Activated effector memory CD4-positive, alpha-beta T cell treated with Interleukin-2 at 50 U/mL for 16 hours (primary cell): Measurements from ENCODE around the gene MED10.
"Not testable (repeated sequence)": the region's sequence is repeated elsewhere in the genome, so short reads cannot be mapped to it uniquely, and the experiment has no call there.

Experiments
- DNase-seq: peaks from one replicate; pipeline ENCODE4 v3.0.0-alpha.2; 2020

MED10 gene

GRCh38 chr5:6372251-6373080 is 5.9 kb downstream of the MED10 start:
- no peak for DNase-seq

GRCh38 chr5:6371079-6371810 is 7.1 kb downstream of the MED10 start:
- no peak for DNase-seq

- no peak for DNase-seq
Measured at GRCh38 chr5:6370580-6370979, 7.8 kb downstream of the MED10 start.

- no peak for DNase-seq
Measured at GRCh38 chr5:6365977-6366590, 12.3 kb downstream of the MED10 start.

- no peak for DNase-seq
Measured at GRCh38 chr5:6365142-6365976, 13.0 kb downstream of the MED10 start.

GRCh38 chr5:6363454-6364011 is 14.8 kb downstream of the MED10 start:
- DNase-seq, result not testable (repeated sequence)

- no peak for DNase-seq
Measured at GRCh38 chr5:6362846-6363245, 15.5 kb downstream of the MED10 start.

GRCh38 chr5:6361101-6361500 is 17.2 kb downstream of the MED10 start:
- no peak for DNase-seq

GRCh38 chr5:6360323-6361072 is 17.8 kb downstream of the MED10 start:
- no peak for DNase-seq

GRCh38 chr5:6359555-6360322 is 18.6 kb downstream of the MED10 start:
- DNase-seq, result peak; percentile 24

- DNase-seq, result no peak
Measured at GRCh38 chr5:6358434-6358820, 19.9 kb downstream of the MED10 start.

- not testable (repeated sequence) for DNase-seq
Measured at GRCh38 chr5:6357817-6358433, 20.4 kb downstream of the MED10 start.

- DNase-seq, result no peak
Measured at GRCh38 chr5:6356578-6357164, 21.7 kb downstream of the MED10 start.

- DNase-seq, result no peak
Measured at GRCh38 chr5:6355294-6355693, 23.1 kb downstream of the MED10 start.

- no peak for DNase-seq
Measured at GRCh38 chr5:6354848-6355247, 23.5 kb downstream of the MED10 start.

GRCh38 chr5:6353602-6354302 is 24.6 kb downstream of the MED10 start:
- no peak for DNase-seq

- no peak for DNase-seq
Measured at GRCh38 chr5:6350277-6351090, 27.9 kb downstream of the MED10 start.

GRCh38 chr5:6349387-6349786 is 29.0 kb downstream of the MED10 start:
- no peak for DNase-seq
